ENCODE measurements around the gene COX6B2. TPM values are rescaled to one million over a fixed set of nuclear protein-coding genes. Genes with fewer than 3 reads are reported as not detected.

COX6B2 gene
- total RNA-seq, 1 experiment from 2014 or later = 5.6 TPM

DNA sequence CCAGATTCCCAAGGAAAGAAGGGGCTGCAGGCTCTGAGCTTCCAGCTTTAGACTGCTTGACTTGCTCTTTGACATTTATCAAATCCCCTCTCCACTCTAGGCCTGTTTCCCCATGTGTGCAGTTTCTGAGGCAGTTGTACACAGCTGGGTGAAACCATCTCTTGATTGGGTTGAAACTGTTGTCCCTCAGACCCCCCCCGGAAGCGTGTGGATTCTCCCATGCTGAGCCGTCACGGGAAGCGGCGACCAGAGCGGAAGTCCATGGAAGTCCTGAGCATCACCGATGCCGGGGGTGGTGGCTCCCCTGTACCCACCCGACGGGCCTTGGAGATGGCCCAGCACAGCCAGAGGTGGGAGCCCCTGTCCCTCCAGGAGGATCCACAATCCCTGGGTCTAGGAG lies 51.0 kb downstream of the COX6B2 start:
- H3K27me3 ChIP-seq (ENCODE audit: control insufficient read depth, insufficient read depth, low read length) = no peaks in the 10 kb centered on the region
- no peak overlapping the region for H3K4me3 ChIP-seq (ENCODE audit: low read depth in 2 of 2, low read length in 2 of 2)
- peaks cover 8% of the 10 kb centered on the region for H3K4me1 ChIP-seq (ENCODE audit: control insufficient read depth, insufficient read depth, low read length)
- H3K9me3 ChIP-seq (ENCODE audit: control insufficient read depth, insufficient read depth, low read depth, low read length) = no peaks in the 10 kb centered on the region
- ATAC-seq = no peak
- H3K27ac ChIP-seq (ENCODE audit: low read length) = no peak overlapping the region
- CTCF ChIA-PET = no interaction called here
- TF ChIP-seq TCF7L2 (IDR thresholded peaks at IDR 0.05; ENCODE audit: low read depth, low read length) (no peak), POLR2AphosphoS5 (IDR thresholded peaks at IDR 0.05; ENCODE audit: low read depth, low read length) (no peak), SIN3A (IDR thresholded peaks at IDR 0.05; ENCODE audit: borderline replicate concordance, insufficient read depth, low read depth, low read length) (no peak)
- TF ChIP-seq, protein P1, sequence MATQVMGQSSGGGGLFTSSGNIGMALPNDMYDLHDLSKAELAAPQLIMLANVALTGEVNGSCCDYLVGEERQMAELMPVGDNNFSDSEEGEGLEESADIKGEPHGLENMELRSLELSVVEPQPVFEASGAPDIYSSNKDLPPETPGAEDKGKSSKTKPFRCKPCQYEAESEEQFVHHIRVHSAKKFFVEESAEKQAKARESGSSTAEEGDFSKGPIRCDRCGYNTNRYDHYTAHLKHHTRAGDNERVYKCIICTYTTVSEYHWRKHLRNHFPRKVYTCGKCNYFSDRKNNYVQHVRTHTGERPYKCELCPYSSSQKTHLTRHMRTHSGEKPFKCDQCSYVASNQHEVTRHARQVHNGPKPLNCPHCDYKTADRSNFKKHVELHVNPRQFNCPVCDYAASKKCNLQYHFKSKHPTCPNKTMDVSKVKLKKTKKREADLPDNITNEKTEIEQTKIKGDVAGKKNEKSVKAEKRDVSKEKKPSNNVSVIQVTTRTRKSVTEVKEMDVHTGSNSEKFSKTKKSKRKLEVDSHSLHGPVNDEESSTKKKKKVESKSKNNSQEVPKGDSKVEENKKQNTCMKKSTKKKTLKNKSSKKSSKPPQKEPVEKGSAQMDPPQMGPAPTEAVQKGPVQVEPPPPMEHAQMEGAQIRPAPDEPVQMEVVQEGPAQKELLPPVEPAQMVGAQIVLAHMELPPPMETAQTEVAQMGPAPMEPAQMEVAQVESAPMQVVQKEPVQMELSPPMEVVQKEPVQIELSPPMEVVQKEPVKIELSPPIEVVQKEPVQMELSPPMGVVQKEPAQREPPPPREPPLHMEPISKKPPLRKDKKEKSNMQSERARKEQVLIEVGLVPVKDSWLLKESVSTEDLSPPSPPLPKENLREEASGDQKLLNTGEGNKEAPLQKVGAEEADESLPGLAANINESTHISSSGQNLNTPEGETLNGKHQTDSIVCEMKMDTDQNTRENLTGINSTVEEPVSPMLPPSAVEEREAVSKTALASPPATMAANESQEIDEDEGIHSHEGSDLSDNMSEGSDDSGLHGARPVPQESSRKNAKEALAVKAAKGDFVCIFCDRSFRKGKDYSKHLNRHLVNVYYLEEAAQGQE (IDR thresholded peaks at IDR 0.05; ENCODE audit: insufficient read depth in 1 of 2, low read depth in 2 of 2, low read length in 1 of 2) = no peak
- TF ChIP-seq, protein P2, sequence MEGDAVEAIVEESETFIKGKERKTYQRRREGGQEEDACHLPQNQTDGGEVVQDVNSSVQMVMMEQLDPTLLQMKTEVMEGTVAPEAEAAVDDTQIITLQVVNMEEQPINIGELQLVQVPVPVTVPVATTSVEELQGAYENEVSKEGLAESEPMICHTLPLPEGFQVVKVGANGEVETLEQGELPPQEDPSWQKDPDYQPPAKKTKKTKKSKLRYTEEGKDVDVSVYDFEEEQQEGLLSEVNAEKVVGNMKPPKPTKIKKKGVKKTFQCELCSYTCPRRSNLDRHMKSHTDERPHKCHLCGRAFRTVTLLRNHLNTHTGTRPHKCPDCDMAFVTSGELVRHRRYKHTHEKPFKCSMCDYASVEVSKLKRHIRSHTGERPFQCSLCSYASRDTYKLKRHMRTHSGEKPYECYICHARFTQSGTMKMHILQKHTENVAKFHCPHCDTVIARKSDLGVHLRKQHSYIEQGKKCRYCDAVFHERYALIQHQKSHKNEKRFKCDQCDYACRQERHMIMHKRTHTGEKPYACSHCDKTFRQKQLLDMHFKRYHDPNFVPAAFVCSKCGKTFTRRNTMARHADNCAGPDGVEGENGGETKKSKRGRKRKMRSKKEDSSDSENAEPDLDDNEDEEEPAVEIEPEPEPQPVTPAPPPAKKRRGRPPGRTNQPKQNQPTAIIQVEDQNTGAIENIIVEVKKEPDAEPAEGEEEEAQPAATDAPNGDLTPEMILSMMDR (IDR thresholded peaks at IDR 0.05) = no peak
- POLR2A ChIA-PET = interaction anchor here (0.6 to 1.4 kb wide), 2 partner anchors 24 to 36 kb away, joined by 6 to 7 read pairs; partner anchors contain the start of gene KMT5C
- in situ Hi-C loops (cut with HindIII; ENCODE audit: low pct_unique_long_range_greater_than_20kb, low sequenced_read_pairs) (no loop called here), intact Hi-C loops (cut with micrococcal nuclease; ENCODE audit: unreplicated experiment) (no loop called here)
- no peaks in the 10 kb centered on the region for H3K36me3 ChIP-seq (ENCODE audit: control insufficient read depth, insufficient read depth, low read length)
- no TSS peak for BruUV-seq (replicated peaks)
- DNase-seq (ENCODE audit: low read depth, low spot score) = no peak

DNA sequence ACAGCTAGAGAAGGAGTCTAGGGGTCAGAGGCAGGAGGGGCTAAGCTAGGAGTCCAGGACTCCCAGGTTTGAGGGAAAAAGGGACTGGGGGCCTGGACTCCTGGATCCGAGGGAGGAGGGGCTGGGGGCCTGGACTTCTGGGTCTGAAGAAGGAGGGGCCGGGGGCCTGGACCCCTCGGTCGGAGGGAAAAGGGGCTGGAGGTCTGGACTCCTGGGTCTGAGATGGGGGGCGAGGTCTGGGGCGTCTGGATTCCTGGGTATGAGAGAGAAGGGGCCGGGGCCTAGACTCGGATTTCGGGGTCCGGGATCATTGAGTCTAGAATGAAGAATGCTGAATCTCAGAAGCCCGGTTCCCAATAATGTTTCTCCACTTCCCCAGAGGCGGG lies 52.2 kb downstream of the COX6B2 start:
- Histone ChIP-seq H3K4me1 (ENCODE audit: control insufficient read depth, insufficient read depth, low read length) (peaks cover 8% of the 10 kb centered on the region), H3K27ac (ENCODE audit: low read length) (peak overlapping the region; percentile 75), H3K9me3 (ENCODE audit: control insufficient read depth, insufficient read depth, low read depth, low read length) (no peaks in the 10 kb centered on the region), H3K36me3 (ENCODE audit: control insufficient read depth, insufficient read depth, low read length) (no peaks in the 10 kb centered on the region), H3K4me3 (ENCODE audit: low read depth in 2 of 2, low read length in 2 of 2) (peak overlapping the region; percentile 47 to 80), H3K27me3 (ENCODE audit: control insufficient read depth, insufficient read depth, low read length) (no peaks in the 10 kb centered on the region)
- in situ Hi-C loops (cut with HindIII; ENCODE audit: low pct_unique_long_range_greater_than_20kb, low sequenced_read_pairs) = no loop called here
- TF ChIP-seq POLR2AphosphoS5 (IDR thresholded peaks at IDR 0.05; ENCODE audit: low read depth, low read length) (no peak), SIN3A (IDR thresholded peaks at IDR 0.05; ENCODE audit: borderline replicate concordance, insufficient read depth, low read depth, low read length) (no peak), TCF7L2 (IDR thresholded peaks at IDR 0.05; ENCODE audit: low read depth, low read length) (no peak)
- TF ChIP-seq, protein P1 (IDR thresholded peaks at IDR 0.05; ENCODE audit: insufficient read depth in 1 of 2, low read depth in 2 of 2, low read length in 1 of 2) = no peak
- TF ChIP-seq, protein P2 (IDR thresholded peaks at IDR 0.05) = no peak
- intact Hi-C loops (cut with micrococcal nuclease; ENCODE audit: unreplicated experiment) = no loop called here
- DNase-seq (ENCODE audit: low read depth, low spot score) (no peak), ATAC-seq (no peak)
- TSS peak; percentile 76 for BruUV-seq (replicated peaks)
- ChIA-PET CTCF (interaction anchor here (0.7 to 2.6 kb wide), 4 partner anchors 37 to 202 kb away, joined by 4 to 16 read pairs (median 8); partner anchors contain the start of gene KMT5C), POLR2A (interaction anchor here (0.6 to 1.5 kb wide), 2 partner anchors 37 to 39 kb away, joined by 3 to 11 read pairs; partner anchors contain the start of gene KMT5C)

Measured in Panc1 (cell line).